Body of pancreas (tissue), 4 donors: ENCODE results near the gene OPA3.

Source experiments
- POLR2A ChIP-seq, 3 donors: fragments of 450-650 bp; IDR thresholded peaks; one replicate each; pipeline ENCODE4 v1.6.1; 2016; ENCODE audit warnings: antibody characterized with exemption in 3 of 3, mild to moderate bottlenecking in 2 of 3
- TF ChIP-seq, protein P1 (sequence below), 7 experiments: fragments of 450-650 bp in 4 of 7; fragments of 200-600 bp in 3 of 7; sonication (generic) in 3 of 7; IDR thresholded peaks; one replicate each; pipeline ENCODE4 v1.5.1; 2016 to 2019; ENCODE audit warnings: antibody characterized with exemption in 7 of 7

DNA sequence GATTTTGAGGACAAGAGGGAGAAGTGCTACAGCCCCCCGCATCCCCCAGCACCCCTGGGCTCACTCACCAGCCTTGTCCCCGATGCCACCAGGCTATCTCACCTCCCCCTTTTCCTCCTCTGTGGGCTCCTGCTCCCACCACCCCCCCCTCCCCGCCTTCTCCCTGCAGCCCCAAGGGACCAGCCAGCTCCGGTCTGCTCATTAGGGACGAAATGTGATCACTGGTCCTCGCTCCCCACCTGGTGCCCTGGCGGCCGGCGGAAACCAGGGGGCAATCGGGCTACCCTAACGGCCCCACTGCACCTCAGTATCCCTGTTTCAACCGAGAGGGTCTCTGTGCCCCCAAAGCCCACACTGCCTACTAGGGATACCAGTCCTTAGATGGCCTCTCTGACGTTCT lies 14.7 kb upstream of the OPA3 start:
- no peak for TF ChIP-seq POLR2A (IDR thresholded peaks at IDR 0.05)
- TF ChIP-seq, protein P1, sequence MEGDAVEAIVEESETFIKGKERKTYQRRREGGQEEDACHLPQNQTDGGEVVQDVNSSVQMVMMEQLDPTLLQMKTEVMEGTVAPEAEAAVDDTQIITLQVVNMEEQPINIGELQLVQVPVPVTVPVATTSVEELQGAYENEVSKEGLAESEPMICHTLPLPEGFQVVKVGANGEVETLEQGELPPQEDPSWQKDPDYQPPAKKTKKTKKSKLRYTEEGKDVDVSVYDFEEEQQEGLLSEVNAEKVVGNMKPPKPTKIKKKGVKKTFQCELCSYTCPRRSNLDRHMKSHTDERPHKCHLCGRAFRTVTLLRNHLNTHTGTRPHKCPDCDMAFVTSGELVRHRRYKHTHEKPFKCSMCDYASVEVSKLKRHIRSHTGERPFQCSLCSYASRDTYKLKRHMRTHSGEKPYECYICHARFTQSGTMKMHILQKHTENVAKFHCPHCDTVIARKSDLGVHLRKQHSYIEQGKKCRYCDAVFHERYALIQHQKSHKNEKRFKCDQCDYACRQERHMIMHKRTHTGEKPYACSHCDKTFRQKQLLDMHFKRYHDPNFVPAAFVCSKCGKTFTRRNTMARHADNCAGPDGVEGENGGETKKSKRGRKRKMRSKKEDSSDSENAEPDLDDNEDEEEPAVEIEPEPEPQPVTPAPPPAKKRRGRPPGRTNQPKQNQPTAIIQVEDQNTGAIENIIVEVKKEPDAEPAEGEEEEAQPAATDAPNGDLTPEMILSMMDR (IDR thresholded peaks at IDR 0.05) = no peak
